A549 (cell line): Measurements from ENCODE around the gene FOCAD. TPM values are rescaled to one million over a fixed set of nuclear protein-coding genes. Genes with fewer than 3 reads are reported as not detected.

Experiments
- ATAC-seq, 2 experiments: fragments of 200-7000 bp in 1 of 2; fragments of >200 bp in 1 of 2; cut with Nextera tagmentation in 1 of 2; cut with Tn5 transposase in 1 of 2; 3 replicates each; pipeline versions ENCODE4 v1.8.0 to v1.9.1; 2018 to 2020; ENCODE audit warnings: mild to moderate bottlenecking in 1 of 2, moderate library complexity in 1 of 2
- CTCF ChIA-PET: fragments of 300-600 bp; sonication (Branson Sonifier 250); formaldehyde crosslinking; extraction: SDS; loops from one replicate; lab custom pipeline; 2021; ENCODE audit warnings: antibody characterized with exemption, inconsistent platforms; lab: Yijun Ruan, JAX
- POLR2A ChIA-PET: fragments of 350-600 bp; formaldehyde crosslinking; extraction: SDS; loops from one replicate; lab custom pipeline; 2021; ENCODE audit warnings: antibody characterized with exemption, inconsistent platforms; lab: Yijun Ruan, JAX
- DNase-seq, 2 experiments: peaks; one replicate each; pipeline versions ENCODE4 v3.0.0 to v3.0.0-alpha.2; 2011 to 2016; ENCODE audit warnings: low read depth in 1 of 2, low spot score in 1 of 2
- FAIRE-seq: peaks from 2 replicates; lab custom pipeline; 2011; peaks lifted over from hg19 to GRCh38; lab: Jason Lieb, UNC
- H3K27ac ChIP-seq, 2 experiments: fragments of >200 bp; sonication (Bioruptor Twin); formaldehyde crosslinking; 3 replicates each; pipeline ENCODE4 v1.5.1; 2016 to 2017
- H3K4me1 ChIP-seq: fragments of >200 bp; sonication (Bioruptor Twin); formaldehyde crosslinking; 3 replicates; pipeline ENCODE4 v1.6.1; 2016
- H3K4me2 ChIP-seq: fragments of >200 bp; sonication (Bioruptor Twin); formaldehyde crosslinking; 3 replicates; pipeline ENCODE4 v1.6.1; 2016
- H3K4me3 ChIP-seq: fragments of >200 bp; sonication (Bioruptor Twin); formaldehyde crosslinking; 3 replicates; pipeline ENCODE4 v1.5.1; 2016
- H3K9me3 ChIP-seq: fragments of >200 bp; sonication (Bioruptor Twin); formaldehyde crosslinking; 3 replicates; pipeline ENCODE4 v1.6.1; 2016
- EHF ChIP-seq: fragments of 250-450 bp; sonication (Bioruptor Pico); IDR thresholded peaks from 2 replicates; pipeline ENCODE4 v1.5.0; 2020; ENCODE audit warnings: mild to moderate bottlenecking
- ESRRA ChIP-seq: fragments of 150-350 bp; IDR thresholded peaks from 2 replicates; pipeline ENCODE4 v1.6.1; 2014; ENCODE audit warnings: mild to moderate bottlenecking, low read length, borderline replicate concordance
- FOXS1 ChIP-seq: fragments of 250-450 bp; sonication (Bioruptor Pico); IDR thresholded peaks from 2 replicates; pipeline ENCODE4 v1.5.0; 2020; ENCODE audit warnings: mild to moderate bottlenecking, moderate library complexity
- HOXA7 ChIP-seq: fragments of 250-450 bp; sonication (Bioruptor Pico); IDR thresholded peaks from 2 replicates; pipeline ENCODE4 v1.5.0; 2020; ENCODE audit warnings: mild to moderate bottlenecking, moderate library complexity
- JUNB ChIP-seq: fragments of >200 bp; sonication (Bioruptor Twin); formaldehyde crosslinking; IDR thresholded peaks from 2 replicates; pipeline ENCODE4 v1.6.1; 2016
- KDM5A ChIP-seq: fragments of 200-600 bp; sonication (generic); IDR thresholded peaks from 2 replicates; pipeline ENCODE4 v1.6.1; 2016; ENCODE audit warnings: antibody characterized with exemption, mild to moderate bottlenecking
- MAFK ChIP-seq: fragments of 450-650 bp; IDR thresholded peaks from 2 replicates; pipeline ENCODE4 v1.6.1; 2014; ENCODE audit not compliant: partially characterized antibody
- MAZ ChIP-seq: fragments of 150-350 bp; IDR thresholded peaks from 2 replicates; pipeline ENCODE4 v1.6.1; 2014; ENCODE audit warnings: antibody characterized with exemption, low read depth, low read length, borderline replicate concordance
- PHF8 ChIP-seq: fragments of 200-600 bp; sonication (generic); IDR thresholded peaks from 2 replicates; pipeline ENCODE4 v1.6.1; 2016; ENCODE audit warnings: low read depth, mild to moderate bottlenecking, antibody characterized with exemption, moderate library complexity, borderline replicate concordance
- POLR2AphosphoS2 ChIP-seq: conservative IDR thresholded peaks from 2 replicates; pipeline ENCODE4 v1.6.1; 2012; ENCODE audit warnings: low read length, improper control_type of control experiment, inconsistent platforms
- RNF2 ChIP-seq: fragments of 200-600 bp; sonication (generic); IDR thresholded peaks from 2 replicates; pipeline ENCODE4 v1.6.1; 2016; ENCODE audit warnings: low read depth, mild to moderate bottlenecking, antibody characterized with exemption, moderate library complexity, borderline replicate concordance
- WGBS: methylation state at CpG from one replicate; pipeline ENCODE4 v1.1.6; 2017; ENCODE audit errors: missing lambda C conversion rate; 5-methylcytosine and 5-hydroxymethylcytosine counted together
- polyA plus RNA-seq, 4 experiments: library from polyadenylated mRNA; depleted of rRNA in 3 of 4; stranded (reverse); fragments of >200 nt; fragmentation: RNase III in 1 of 4; extraction: RNeasy Plus Mini Kit Qiagen cat#74134 plus additional on column Dnase treatment in 1 of 4; gene quantifications; 2 replicates in 3 of 4; 3 replicates in 1 of 4; pipeline ENCODE4 v1.2.3, GENCODE V29; 2011 to 2017
- TF ChIP-seq, protein P1 (sequence below): fragments of 200-600 bp; sonication (generic); IDR thresholded peaks from 2 replicates; pipeline ENCODE4 v1.6.1; 2016; ENCODE audit warnings: antibody characterized with exemption, mild to moderate bottlenecking, moderate library complexity
- TF ChIP-seq, protein P2 (sequence below): fragments of 450-650 bp; IDR thresholded peaks from 2 replicates; pipeline ENCODE4 v1.6.1; 2014; ENCODE audit warnings: antibody characterized with exemption
- TF ChIP-seq, protein P3 (sequence below): fragments of 250-450 bp; sonication (Bioruptor Pico); IDR thresholded peaks from 2 replicates; pipeline ENCODE4 v1.5.0; 2021; ENCODE audit warnings: mild to moderate bottlenecking, moderate library complexity, borderline replicate concordance

The FOCAD gene
- polyA plus RNA-seq, 2 of the 4 experiments (the other 2 are of a cell fraction), result 22.0 to 53.8 TPM

DNA sequence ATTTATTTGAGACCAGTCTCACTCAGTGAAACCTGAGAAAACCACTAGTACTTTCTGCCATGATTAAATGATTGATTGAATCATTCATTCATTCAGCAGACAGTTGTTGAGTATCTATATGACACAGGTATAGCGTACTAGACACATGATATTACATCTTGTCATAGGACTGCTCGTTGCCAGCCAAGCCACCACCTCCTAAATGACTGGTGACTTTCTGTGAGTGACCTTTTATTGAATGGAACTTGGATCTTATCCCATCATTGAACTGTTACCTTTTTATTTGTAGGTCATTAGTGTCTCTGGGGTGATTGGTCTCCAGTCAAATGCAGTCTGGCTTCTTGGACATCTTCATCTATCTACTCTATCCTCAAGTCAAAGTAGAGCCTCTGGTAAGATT, 266.6 kb downstream of the FOCAD start (continued):
- TF ChIP-seq, protein P1, sequence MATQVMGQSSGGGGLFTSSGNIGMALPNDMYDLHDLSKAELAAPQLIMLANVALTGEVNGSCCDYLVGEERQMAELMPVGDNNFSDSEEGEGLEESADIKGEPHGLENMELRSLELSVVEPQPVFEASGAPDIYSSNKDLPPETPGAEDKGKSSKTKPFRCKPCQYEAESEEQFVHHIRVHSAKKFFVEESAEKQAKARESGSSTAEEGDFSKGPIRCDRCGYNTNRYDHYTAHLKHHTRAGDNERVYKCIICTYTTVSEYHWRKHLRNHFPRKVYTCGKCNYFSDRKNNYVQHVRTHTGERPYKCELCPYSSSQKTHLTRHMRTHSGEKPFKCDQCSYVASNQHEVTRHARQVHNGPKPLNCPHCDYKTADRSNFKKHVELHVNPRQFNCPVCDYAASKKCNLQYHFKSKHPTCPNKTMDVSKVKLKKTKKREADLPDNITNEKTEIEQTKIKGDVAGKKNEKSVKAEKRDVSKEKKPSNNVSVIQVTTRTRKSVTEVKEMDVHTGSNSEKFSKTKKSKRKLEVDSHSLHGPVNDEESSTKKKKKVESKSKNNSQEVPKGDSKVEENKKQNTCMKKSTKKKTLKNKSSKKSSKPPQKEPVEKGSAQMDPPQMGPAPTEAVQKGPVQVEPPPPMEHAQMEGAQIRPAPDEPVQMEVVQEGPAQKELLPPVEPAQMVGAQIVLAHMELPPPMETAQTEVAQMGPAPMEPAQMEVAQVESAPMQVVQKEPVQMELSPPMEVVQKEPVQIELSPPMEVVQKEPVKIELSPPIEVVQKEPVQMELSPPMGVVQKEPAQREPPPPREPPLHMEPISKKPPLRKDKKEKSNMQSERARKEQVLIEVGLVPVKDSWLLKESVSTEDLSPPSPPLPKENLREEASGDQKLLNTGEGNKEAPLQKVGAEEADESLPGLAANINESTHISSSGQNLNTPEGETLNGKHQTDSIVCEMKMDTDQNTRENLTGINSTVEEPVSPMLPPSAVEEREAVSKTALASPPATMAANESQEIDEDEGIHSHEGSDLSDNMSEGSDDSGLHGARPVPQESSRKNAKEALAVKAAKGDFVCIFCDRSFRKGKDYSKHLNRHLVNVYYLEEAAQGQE, result no peak

DNA sequence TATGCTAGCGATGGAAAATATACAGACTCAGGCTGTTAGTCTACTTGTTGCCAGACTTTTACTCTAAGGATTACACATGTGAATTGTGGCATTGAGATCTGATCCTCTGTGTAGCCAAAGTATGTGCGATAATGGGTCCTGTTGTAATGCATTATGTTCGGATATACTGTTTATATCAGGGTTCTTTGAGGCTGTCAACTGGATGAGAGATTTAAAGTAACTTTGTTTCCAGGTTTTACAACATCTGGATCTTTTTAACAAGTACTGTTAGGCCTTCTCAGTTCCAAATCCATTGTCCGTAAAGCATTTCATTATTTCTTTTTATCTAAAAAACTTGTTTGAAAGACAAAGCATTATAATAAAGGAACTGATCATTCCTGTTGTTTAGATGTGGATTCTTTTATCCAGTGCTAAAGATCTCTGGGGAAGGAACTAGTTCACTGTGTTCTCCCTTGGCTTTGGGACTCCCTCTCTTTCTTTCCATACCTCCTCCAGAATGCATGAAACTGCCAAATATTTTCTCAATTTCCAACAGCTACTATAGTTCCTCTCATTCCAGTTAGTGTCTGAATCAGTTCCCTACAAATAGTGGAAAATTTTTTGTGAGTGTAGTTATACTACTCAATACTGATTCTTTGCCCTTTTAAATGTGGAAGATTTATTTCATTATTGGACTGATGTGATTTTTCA, 278.6 kb downstream of the FOCAD start:
- CTCF ChIA-PET, result interaction anchor here (1.0 kb wide), 1 partner anchor 10 kb away, joined by 3 read pairs; no protein-coding TSS in a partner anchor
- DNase-seq, result no peak
- no peaks in the 10 kb centered on the region for H3K4me1 ChIP-seq
- H3K4me3 ChIP-seq, result no peak overlapping the region
- H3K4me2 ChIP-seq, result no peak overlapping the region
- ATAC-seq, result no peak
- WGBS, result 93% methylated on average over 4 of the region's 4 CpGs
- TF ChIP-seq, protein P2, sequence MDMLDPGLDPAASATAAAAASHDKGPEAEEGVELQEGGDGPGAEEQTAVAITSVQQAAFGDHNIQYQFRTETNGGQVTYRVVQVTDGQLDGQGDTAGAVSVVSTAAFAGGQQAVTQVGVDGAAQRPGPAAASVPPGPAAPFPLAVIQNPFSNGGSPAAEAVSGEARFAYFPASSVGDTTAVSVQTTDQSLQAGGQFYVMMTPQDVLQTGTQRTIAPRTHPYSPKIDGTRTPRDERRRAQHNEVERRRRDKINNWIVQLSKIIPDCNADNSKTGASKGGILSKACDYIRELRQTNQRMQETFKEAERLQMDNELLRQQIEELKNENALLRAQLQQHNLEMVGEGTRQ, result no peak
- TF ChIP-seq MAZ (no peak), HOXA7 (CRISPR knock-in tag) (no peak), KDM5A (no peak), POLR2AphosphoS2 (no peak), ESRRA (no peak), JUNB (no peak), EHF (CRISPR knock-in tag) (no peak), RNF2 (no peak), FOXS1 (CRISPR knock-in tag) (no peak), PHF8 (no peak), MAFK (no peak)
- TF ChIP-seq, protein P3, sequence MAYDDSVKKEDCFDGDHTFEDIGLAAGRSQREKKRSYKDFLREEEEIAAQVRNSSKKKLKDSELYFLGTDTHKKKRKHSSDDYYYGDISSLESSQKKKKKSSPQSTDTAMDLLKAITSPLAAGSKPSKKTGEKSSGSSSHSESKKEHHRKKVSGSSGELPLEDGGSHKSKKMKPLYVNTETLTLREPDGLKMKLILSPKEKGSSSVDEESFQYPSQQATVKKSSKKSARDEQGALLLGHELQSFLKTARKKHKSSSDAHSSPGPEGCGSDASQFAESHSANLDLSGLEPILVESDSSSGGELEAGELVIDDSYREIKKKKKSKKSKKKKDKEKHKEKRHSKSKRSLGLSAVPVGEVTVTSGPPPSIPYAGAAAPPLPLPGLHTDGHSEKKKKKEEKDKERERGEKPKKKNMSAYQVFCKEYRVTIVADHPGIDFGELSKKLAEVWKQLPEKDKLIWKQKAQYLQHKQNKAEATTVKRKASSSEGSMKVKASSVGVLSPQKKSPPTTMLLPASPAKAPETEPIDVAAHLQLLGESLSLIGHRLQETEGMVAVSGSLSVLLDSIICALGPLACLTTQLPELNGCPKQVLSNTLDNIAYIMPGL (CRISPR knock-in tag), result no peak
- TF ChIP-seq, protein P1, result no peak
- POLR2A ChIA-PET, result no interaction called here
- FAIRE-seq, result no peak
- no peaks in the 10 kb centered on the region for H3K9me3 ChIP-seq
- H3K27ac ChIP-seq, result no peak overlapping the region
